ENCODE results near the gene C2orf49. TPM values are rescaled to one million over a fixed set of nuclear protein-coding genes. Genes with fewer than 3 reads are reported as not detected.

The C2orf49 gene
- total and polyA plus RNA-seq, 10 of the 15 experiments (the other 5 are each of a cell fraction or from before 2014, with no cell fraction given), result 7.2 to 24.2 (median 15.5) TPM

DNA sequence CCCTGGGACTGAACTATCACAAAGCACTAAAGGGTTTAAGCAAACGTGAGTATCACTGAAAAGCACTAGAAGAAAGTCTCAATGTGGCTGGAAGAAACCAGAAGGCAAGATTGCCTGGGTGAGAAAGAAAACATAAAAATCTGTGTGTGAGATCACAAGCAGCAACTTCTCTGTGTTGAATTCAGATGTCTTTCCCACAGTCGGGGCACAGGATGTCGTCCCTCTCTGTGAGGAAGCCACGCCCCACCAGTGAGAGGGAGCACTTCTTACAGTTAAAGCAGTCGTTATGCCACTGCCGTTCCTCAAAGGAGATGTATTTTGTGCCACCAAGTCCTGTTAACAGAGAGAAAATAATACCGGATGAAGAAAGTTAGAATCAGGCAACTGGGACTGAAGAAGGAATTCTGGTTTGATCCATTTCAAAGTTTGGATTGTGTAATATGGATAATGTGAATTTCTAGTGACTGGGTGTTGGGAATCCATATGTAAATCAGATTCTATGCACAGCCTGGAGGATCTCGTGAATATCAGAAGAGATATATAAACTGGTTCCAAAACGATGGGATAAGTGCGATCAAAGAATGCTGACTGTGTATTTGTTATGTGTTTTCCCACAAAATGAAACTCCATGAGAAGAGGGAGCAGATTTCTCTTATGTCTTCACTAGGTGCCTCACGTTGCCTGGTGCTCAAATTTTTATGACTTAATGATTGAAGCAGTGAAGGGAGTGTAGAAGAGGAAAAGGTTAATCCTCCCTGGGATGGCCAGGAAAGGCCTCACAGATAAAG lies 24.0 kb downstream of the C2orf49 start:
- WGBS (ENCODE audit: insufficient coverage, insufficient replicate concordance, low lambda C conversion rate, missing lambda C conversion rate), result 80% methylated on average over 11 of the region's 11 CpGs
- ChIA-PET CTCF (interaction anchor here (1.2 kb wide), 1 partner anchor 158 kb away, joined by 3 read pairs; no protein-coding TSS in a partner anchor), SMC1A (ENCODE audit: uncharacterized antibody, unreplicated experiment) (interaction anchor here (1.6 kb wide), 1 partner anchor 15 kb away, joined by 3 read pairs; no protein-coding TSS in a partner anchor), RAD21 (ENCODE audit: unreplicated experiment) (no interaction called here), POLR2A (no interaction called here)
- no peak overlapping the region for H3K4me3 ChIP-seq
- ATAC-seq (no peak), FAIRE-seq (no peak), DNase-seq (ENCODE audit: low read depth, low spot score) (no peak)
- TF ChIP-seq, protein P1, sequence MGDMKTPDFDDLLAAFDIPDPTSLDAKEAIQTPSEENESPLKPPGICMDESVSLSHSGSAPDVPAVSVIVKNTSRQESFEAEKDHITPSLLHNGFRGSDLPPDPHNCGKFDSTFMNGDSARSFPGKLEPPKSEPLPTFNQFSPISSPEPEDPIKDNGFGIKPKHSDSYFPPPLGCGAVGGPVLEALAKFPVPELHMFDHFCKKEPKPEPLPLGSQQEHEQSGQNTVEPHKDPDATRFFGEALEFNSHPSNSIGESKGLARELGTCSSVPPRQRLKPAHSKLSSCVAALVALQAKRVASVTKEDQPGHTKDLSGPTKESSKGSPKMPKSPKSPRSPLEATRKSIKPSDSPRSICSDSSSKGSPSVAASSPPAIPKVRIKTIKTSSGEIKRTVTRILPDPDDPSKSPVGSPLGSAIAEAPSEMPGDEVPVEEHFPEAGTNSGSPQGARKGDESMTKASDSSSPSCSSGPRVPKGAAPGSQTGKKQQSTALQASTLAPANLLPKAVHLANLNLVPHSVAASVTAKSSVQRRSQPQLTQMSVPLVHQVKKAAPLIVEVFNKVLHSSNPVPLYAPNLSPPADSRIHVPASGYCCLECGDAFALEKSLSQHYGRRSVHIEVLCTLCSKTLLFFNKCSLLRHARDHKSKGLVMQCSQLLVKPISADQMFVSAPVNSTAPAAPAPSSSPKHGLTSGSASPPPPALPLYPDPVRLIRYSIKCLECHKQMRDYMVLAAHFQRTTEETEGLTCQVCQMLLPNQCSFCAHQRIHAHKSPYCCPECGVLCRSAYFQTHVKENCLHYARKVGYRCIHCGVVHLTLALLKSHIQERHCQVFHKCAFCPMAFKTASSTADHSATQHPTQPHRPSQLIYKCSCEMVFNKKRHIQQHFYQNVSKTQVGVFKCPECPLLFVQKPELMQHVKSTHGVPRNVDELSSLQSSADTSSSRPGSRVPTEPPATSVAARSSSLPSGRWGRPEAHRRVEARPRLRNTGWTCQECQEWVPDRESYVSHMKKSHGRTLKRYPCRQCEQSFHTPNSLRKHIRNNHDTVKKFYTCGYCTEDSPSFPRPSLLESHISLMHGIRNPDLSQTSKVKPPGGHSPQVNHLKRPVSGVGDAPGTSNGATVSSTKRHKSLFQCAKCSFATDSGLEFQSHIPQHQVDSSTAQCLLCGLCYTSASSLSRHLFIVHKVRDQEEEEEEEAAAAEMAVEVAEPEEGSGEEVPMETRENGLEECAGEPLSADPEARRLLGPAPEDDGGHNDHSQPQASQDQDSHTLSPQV (IDR thresholded peaks at IDR 0.05), result no peak
- TF ChIP-seq ASH2L (IDR thresholded peaks at IDR 0.05; ENCODE audit: borderline replicate concordance, low read depth) (no peak), SP1 (IDR thresholded peaks at IDR 0.05; ENCODE audit: low read depth, low read length) (no peak), BMI1 (IDR thresholded peaks at IDR 0.05; ENCODE audit: borderline replicate concordance) (no peak), RUNX3 (IDR thresholded peaks at IDR 0.05; ENCODE audit: low read length) (no peak), RAD21 (IDR thresholded peaks at IDR 0.05; ENCODE audit: insufficient read depth, low read depth, low read length) (no peak), NRF1 (conservative IDR thresholded peaks at IDR 0.05; ENCODE audit: low read depth, low read length) (no peak), PAX5 (IDR thresholded peaks at IDR 0.05; ENCODE audit: borderline replicate concordance, low read depth, low read length) (no peak), ESRRA (IDR thresholded peaks at IDR 0.05; ENCODE audit: low read length) (no peak)
- TF ChIP-seq, protein P2, sequence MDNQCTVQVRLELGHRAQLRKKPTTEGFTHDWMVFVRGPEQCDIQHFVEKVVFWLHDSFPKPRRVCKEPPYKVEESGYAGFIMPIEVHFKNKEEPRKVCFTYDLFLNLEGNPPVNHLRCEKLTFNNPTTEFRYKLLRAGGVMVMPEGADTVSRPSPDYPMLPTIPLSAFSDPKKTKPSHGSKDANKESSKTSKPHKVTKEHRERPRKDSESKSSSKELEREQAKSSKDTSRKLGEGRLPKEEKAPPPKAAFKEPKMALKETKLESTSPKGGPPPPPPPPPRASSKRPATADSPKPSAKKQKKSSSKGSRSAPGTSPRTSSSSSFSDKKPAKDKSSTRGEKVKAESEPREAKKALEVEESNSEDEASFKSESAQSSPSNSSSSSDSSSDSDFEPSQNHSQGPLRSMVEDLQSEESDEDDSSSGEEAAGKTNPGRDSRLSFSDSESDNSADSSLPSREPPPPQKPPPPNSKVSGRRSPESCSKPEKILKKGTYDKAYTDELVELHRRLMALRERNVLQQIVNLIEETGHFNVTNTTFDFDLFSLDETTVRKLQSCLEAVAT (IDR thresholded peaks at IDR 0.05), result no peak
- intact Hi-C loops (cut with micrococcal nuclease; ENCODE audit: unreplicated experiment) (no loop called here), in situ Hi-C loops (cut with MboI) (no loop called here)
- BruUV-seq (replicated peaks), result no TSS peak
- no peak overlapping the region for H3K4me2 ChIP-seq (ENCODE audit: control insufficient read depth, insufficient read depth)
- H3K36me3 ChIP-seq (ENCODE audit: control insufficient read depth in 2 of 2, insufficient read depth in 2 of 2, low read length in 1 of 2), result peaks cover 0 to 9% of the 10 kb centered on the region in 2 experiments; a peak in 2 of 4 replicates
- peaks cover 2% of the 10 kb centered on the region; the same call in 1 of the 3 replicates for H3K9me3 ChIP-seq (replicated peaks; ENCODE audit: control insufficient read depth, insufficient read depth, low read length)
- no peaks in the 10 kb centered on the region for H3K4me1 ChIP-seq (ENCODE audit: control insufficient read depth, insufficient read depth, low read length)
- H3K27ac ChIP-seq (ENCODE audit: control insufficient read depth, insufficient read depth), result no peak overlapping the region
- H2AFZ ChIP-seq (ENCODE audit: control insufficient read depth, low read depth, low read length), result no peak overlapping the region
- H4K20me1 ChIP-seq (ENCODE audit: control insufficient read depth, insufficient read depth), result no peaks in the 10 kb centered on the region
- H3K27me3 ChIP-seq (replicated peaks in 1 of 2; ENCODE audit: control insufficient read depth in 2 of 2, insufficient read depth in 2 of 2, low read length in 1 of 2), result no peaks in the 10 kb centered on the region
- H3K79me2 ChIP-seq (ENCODE audit: control insufficient read depth, insufficient read depth, low read length), result no peaks in the 10 kb centered on the region
- no peak overlapping the region for H3K9ac ChIP-seq (ENCODE audit: control insufficient read depth, insufficient read depth, low read length)

All from GM12878 (cell line).